PC-3 (cell line): ENCODE results near the gene CAMTA1.

Source experiments
- CTCF ChIP-seq: fragments of 300-600 bp; sonication (generic); conservative IDR thresholded peaks from 2 replicates; pipeline ENCODE4 v1.5.1; 2017; ENCODE audit warnings: antibody characterized with exemption, low read depth, mild to moderate bottlenecking, low read length
- EZH2 ChIP-seq: fragments of 300-600 bp; sonication (generic); IDR thresholded peaks from one replicate; pipeline ENCODE4 v1.6.1; 2017; ENCODE audit warnings: antibody characterized with exemption, mild to moderate bottlenecking, low read length; ENCODE audit not compliant: unreplicated experiment

DNA sequence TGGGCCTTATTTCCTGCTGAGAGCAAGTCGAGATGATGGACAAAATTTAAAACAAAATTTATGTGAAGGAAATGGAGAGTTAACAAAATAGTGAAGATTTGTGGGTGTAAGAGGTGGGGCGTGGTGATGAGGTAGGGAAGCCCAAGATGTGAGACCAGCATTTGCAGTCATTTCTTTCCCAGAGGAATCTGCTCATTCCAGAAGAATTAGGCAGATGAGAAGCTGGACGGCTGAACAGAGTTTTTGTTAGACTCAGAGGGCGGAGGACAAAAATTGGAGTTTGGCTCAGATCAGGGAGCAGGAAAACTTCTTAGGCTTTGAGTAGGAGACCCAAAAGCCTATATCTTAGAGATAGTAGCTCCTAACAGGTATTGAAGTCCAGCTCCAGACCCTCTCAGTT lies 65.3 kb downstream of the CAMTA1 start:
- TF ChIP-seq CTCF = no peak
- TF ChIP-seq EZH2 = no peak
